Upper lobe of left lung (tissue), 6 donors: ENCODE data around the gene PLGRKT. TPM values are rescaled to one million over a fixed set of nuclear protein-coding genes. Genes with fewer than 3 reads are reported as not detected.
"Not testable (repeated sequence)": the region's sequence is repeated elsewhere in the genome, so short reads cannot be mapped to it uniquely, and the experiment has no call there.

ENCODE experiments used
- ATAC-seq, 2 donors: fragments of 200-7000 bp; cut with Tn5 transposase; one replicate each; pipeline ENCODE4 v1.9.1; 2022; ENCODE audit warnings: mild to moderate bottlenecking in 2 of 2, moderate library complexity in 2 of 2; ENCODE audit not compliant: low FRiP score in 2 of 2
- DNase-seq, 2 donors: peaks; one replicate each; pipeline ENCODE4 v3.0.0-alpha.2; 2019 to 2020
- H3K27ac ChIP-seq, 4 donors: fragments of 200-600 bp; sonication (generic); one replicate each; pipeline ENCODE4 v1.5.1; 2016 to 2019
- H3K27me3 ChIP-seq, 4 donors: fragments of 200-600 bp; sonication (generic); one replicate each; pipeline ENCODE4 v1.5.1; 2017 to 2019
- H3K36me3 ChIP-seq, 4 donors: fragments of 200-600 bp; sonication (generic); one replicate each; pipeline ENCODE4 v1.5.1; 2016 to 2019
- H3K4me1 ChIP-seq, 4 donors: fragments of 200-600 bp; sonication (generic); one replicate each; pipeline ENCODE4 v1.5.1; 2018 to 2019
- H3K4me3 ChIP-seq, 4 donors: fragments of 200-600 bp; sonication (generic); one replicate each; pipeline ENCODE4 v1.5.1; 2017 to 2019; ENCODE audit warnings: mild to moderate bottlenecking in 2 of 4, moderate library complexity in 1 of 4
- H3K9me3 ChIP-seq, 4 donors: fragments of 200-600 bp; sonication (generic); one replicate each; pipeline ENCODE4 v1.5.1; 2018 to 2019
- CTCF ChIP-seq, 6 experiments: fragments of 450-650 bp in 4 of 6; fragments of 200-600 bp in 2 of 6; sonication (generic) in 2 of 6; IDR thresholded peaks; one replicate each; pipeline ENCODE4 v1.5.1; 2016 to 2019; ENCODE audit warnings: antibody characterized with exemption in 6 of 6
- EP300 ChIP-seq, 4 donors: sonication (generic); formaldehyde crosslinking; IDR thresholded peaks; one replicate each; pipeline ENCODE4 v1.5.1; 2017; ENCODE audit warnings: antibody characterized with exemption in 4 of 4, control low read depth in 2 of 4
- POLR2A ChIP-seq, 4 donors: fragments of 450-650 bp; IDR thresholded peaks; one replicate each; pipeline ENCODE4 v1.5.1; 2016 to 2017; ENCODE audit warnings: antibody characterized with exemption in 4 of 4, mild to moderate bottlenecking in 2 of 4
- POLR2AphosphoS5 ChIP-seq, 2 donors: sonication (generic); formaldehyde crosslinking; IDR thresholded peaks; one replicate each; pipeline ENCODE4 v1.5.1; 2017; ENCODE audit warnings: antibody characterized with exemption in 2 of 2
- WGBS, 2 donors: methylation state at CpG; one replicate each; pipeline ENCODE4 v1.1.5; 2017 to 2018; 5-methylcytosine and 5-hydroxymethylcytosine counted together
- total RNA-seq, 6 donors: library from RNA; depleted of rRNA in 4 of 6; stranded (reverse); fragments of >200 nt in 4 of 6; gene quantifications; one replicate each; pipeline versions ENCODE4 v1.1.0 to v1.2.1, GENCODE V29; 2016 to 2021
- donor health status: DM: no; HTN: no; CAD: no; lungs with moderate emphysema.
- donor health status: DM: no; HTN: yes; CAD: no; lungs with severe emphysema.

The PLGRKT gene
- total RNA-seq, 6 donors from 2014 or later = 3.1 to 19.3 (median 14.4) TPM

GRCh38 chr9:5357431-5358105, 80.2 kb downstream of the PLGRKT start:
- Histone ChIP-seq H3K36me3 (peaks cover 0 to 14% (median 0%) of the 10 kb centered on the region in 4 donors), H3K4me3 (no peak overlapping the region), H3K27me3 (no peaks in the 10 kb centered on the region), H3K9me3 (no peaks in the 10 kb centered on the region), H3K27ac (no peak overlapping the region), H3K4me1 (no peaks in the 10 kb centered on the region)
- WGBS, 2 donors = 89 to 91% methylated on average over 1 of the region's 1 CpG
- ATAC-seq = no peak
- no peak for DNase-seq
- TF ChIP-seq CTCF (IDR thresholded peaks at IDR 0.05) = no peak
- TF ChIP-seq POLR2A (IDR thresholded peaks at IDR 0.05) = no peak
- no peak for TF ChIP-seq EP300 (IDR thresholded peaks at IDR 0.05)
- TF ChIP-seq POLR2AphosphoS5 (IDR thresholded peaks at IDR 0.05) = no peak

GRCh38 chr9:5355817-5356216, 81.9 kb downstream of the PLGRKT start:
- 89 to 94% methylated on average over 2 of the region's 2 CpGs for WGBS, 2 donors
- no peak overlapping the region for H3K27ac ChIP-seq
- H3K9me3 ChIP-seq = no peaks in the 10 kb centered on the region
- DNase-seq = no peak
- peaks cover 0 to 14% (median 0%) of the 10 kb centered on the region in 4 donors for H3K36me3 ChIP-seq
- no peak for ATAC-seq
- TF ChIP-seq POLR2A (IDR thresholded peaks at IDR 0.05) = no peak
- no peak for TF ChIP-seq EP300 (IDR thresholded peaks at IDR 0.05)
- no peak for TF ChIP-seq CTCF (IDR thresholded peaks at IDR 0.05)
- TF ChIP-seq POLR2AphosphoS5 (IDR thresholded peaks at IDR 0.05) = no peak
- no peaks in the 10 kb centered on the region for H3K27me3 ChIP-seq
- H3K4me3 ChIP-seq = no peak overlapping the region
- H3K4me1 ChIP-seq = no peaks in the 10 kb centered on the region

GRCh38 chr9:5355226-5355625, 82.5 kb downstream of the PLGRKT start:
- H3K9me3 ChIP-seq = no peaks in the 10 kb centered on the region
- no peak for ATAC-seq
- no peaks in the 10 kb centered on the region for H3K4me1 ChIP-seq
- H3K27ac ChIP-seq = no peak overlapping the region
- no peaks in the 10 kb centered on the region for H3K27me3 ChIP-seq
- no peak for DNase-seq
- 97 to 98% methylated on average over 1 of the region's 1 CpG for WGBS, 2 donors
- peaks cover 0 to 10% (median 0%) of the 10 kb centered on the region in 4 donors for H3K36me3 ChIP-seq
- no peak overlapping the region for H3K4me3 ChIP-seq
- TF ChIP-seq POLR2A (IDR thresholded peaks at IDR 0.05) (no peak), EP300 (IDR thresholded peaks at IDR 0.05) (no peak)

- no peak for TF ChIP-seq POLR2AphosphoS5 (IDR thresholded peaks at IDR 0.05)
- no peaks in the 10 kb centered on the region for H3K4me1 ChIP-seq
- no peak overlapping the region for H3K4me3 ChIP-seq
- H3K27ac ChIP-seq = no peak overlapping the region
- DNase-seq (no peak), ATAC-seq (no peak)
- H3K36me3 ChIP-seq = peaks cover 0 to 10% (median 0%) of the 10 kb centered on the region in 4 donors
- no peaks in the 10 kb centered on the region for H3K9me3 ChIP-seq
- no peaks in the 10 kb centered on the region for H3K27me3 ChIP-seq
- 83 to 95% methylated on average over 2 of the region's 2 CpGs for WGBS, 2 donors
These were observed 83.5 kb downstream of the PLGRKT start for GRCh38 chr9:5354184-5354583.

GRCh38 chr9:5352637-5353248, 85.0 kb downstream of the PLGRKT start:
- no peak overlapping the region for H3K4me3 ChIP-seq
- DNase-seq (no peak), ATAC-seq (no peak)
- TF ChIP-seq POLR2A (IDR thresholded peaks at IDR 0.05) (no peak), EP300 (IDR thresholded peaks at IDR 0.05) (no peak), POLR2AphosphoS5 (IDR thresholded peaks at IDR 0.05) (no peak), CTCF (IDR thresholded peaks at IDR 0.05) (no peak)
- no peak overlapping the region for H3K27ac ChIP-seq
- H3K36me3 ChIP-seq = peaks cover 0 to 9% (median 0%) of the 10 kb centered on the region in 4 donors
- 33 to 48% methylated on average over 1 of the region's 1 CpG for WGBS, 2 donors
- H3K9me3 ChIP-seq = no peaks in the 10 kb centered on the region
- no peaks in the 10 kb centered on the region for H3K27me3 ChIP-seq
- no peaks in the 10 kb centered on the region for H3K4me1 ChIP-seq

- not testable (repeated sequence) for H3K9me3 ChIP-seq, H3K27me3 ChIP-seq, H3K36me3 ChIP-seq, H3K27ac ChIP-seq, H3K4me1 ChIP-seq
- ATAC-seq (peak; percentile 99), DNase-seq (peak in 1 of 2 donors; percentile 14)
- WGBS, 2 donors = 14 to 38% methylated on average over 13 to 14 of the region's 50 CpGs
- peak within 1 kb of the TSS in 1 of 4 donors; percentile 22 for H3K4me3 ChIP-seq
These were observed 98.4 kb downstream of the PLGRKT start, which contains the start of gene RLN1 for GRCh38 chr9:5338992-5339981. Gene RLN1 (minus strand): TSS chr9:5339876. CDS start chr9:5339746, 130 bp downstream.
